ENCODE measurements around the gene TAF6L.
"Not testable (repeated sequence)": the region's sequence is repeated elsewhere in the genome, so short reads cannot be mapped to it uniquely, and the experiment has no call there.

TAF6L gene

GRCh38 chr11:62805076-62805892 is 34.1 kb downstream of the TAF6L start, which contains the start of gene NXF1:
NXF1 (minus strand) TSS chr11:62805440; CDS start chr11:62805356, 84 bp downstream.
- DNase-seq (ENCODE audit: low spot score) (peak; percentile 87), FAIRE-seq (no peak)

- DNase-seq (ENCODE audit: low spot score) (no peak), FAIRE-seq (no peak)
Measured at GRCh38 chr11:62805961-62806441, 34.8 kb downstream of the TAF6L start.

GRCh38 chr11:62806611-62807121 is 35.5 kb downstream of the TAF6L start:
- FAIRE-seq = no peak
- DNase-seq (ENCODE audit: low spot score) = no peak

GRCh38 chr11:62810748-62811147 is 39.6 kb downstream of the TAF6L start:
- no peak for FAIRE-seq
- no peak for DNase-seq (ENCODE audit: low spot score)

- FAIRE-seq (no peak), DNase-seq (ENCODE audit: low spot score) (no peak)
Measured at GRCh38 chr11:62811659-62812058, 40.5 kb downstream of the TAF6L start.

- FAIRE-seq (no peak), DNase-seq (ENCODE audit: low spot score) (no peak)
Measured at GRCh38 chr11:62816557-62816956, 45.4 kb downstream of the TAF6L start.

- FAIRE-seq (no peak), DNase-seq (ENCODE audit: low spot score) (no peak)
Measured at GRCh38 chr11:62817129-62817528, 45.9 kb downstream of the TAF6L start.

GRCh38 chr11:62823677-62824076 is 52.5 kb downstream of the TAF6L start:
- DNase-seq (ENCODE audit: low spot score) = no peak
- no peak for FAIRE-seq

- not testable (repeated sequence) for DNase-seq (ENCODE audit: low spot score); FAIRE-seq
Measured at GRCh38 chr11:62828130-62828529, 56.9 kb downstream of the TAF6L start.

- DNase-seq (ENCODE audit: low spot score) = no peak
- FAIRE-seq = no peak
Measured at GRCh38 chr11:62830904-62831519, 59.8 kb downstream of the TAF6L start.

GRCh38 chr11:62831520-62832335 is 60.5 kb downstream of the TAF6L start, which contains the start of gene STX5:
STX5 (minus strand) TSS chr11:62832051; CDS start chr11:62831243, 808 bp downstream.
- peak; percentile 91 for DNase-seq (ENCODE audit: low spot score)
- FAIRE-seq = peak; percentile 69

- no peak for DNase-seq (ENCODE audit: low spot score)
- no peak for FAIRE-seq
Measured at GRCh38 chr11:62832336-62833234, 61.4 kb downstream of the TAF6L start, which contains the start of gene TEX54. TEX54 (minus strand) TSS chr11:62832841.

GRCh38 chr11:62835336-62835735 is 64.1 kb downstream of the TAF6L start:
- FAIRE-seq (no peak), DNase-seq (ENCODE audit: low spot score) (no peak)

All from RCC 7860 (cell line).